GM23338 (cell line): ENCODE results near the gene CENPO. TPM values are rescaled to one million over a fixed set of nuclear protein-coding genes. Genes with fewer than 3 reads are reported as not detected.

Source experiments
- ATAC-seq: fragments of 200-7000 bp; cut with Tn5 transposase; 3 replicates; pipeline ENCODE4 v1.9.1; 2020
- DNase-seq: peaks from one replicate; pipeline ENCODE4 v3.0.0-alpha.2; 2015; ENCODE audit warnings: low spot score
- H2AFZ ChIP-seq: fragments of 200-600 bp; sonication (generic); 2 replicates; pipeline ENCODE4 v1.8.0; 2016; ENCODE audit warnings: antibody characterized with exemption, mild to moderate bottlenecking, moderate library complexity
- H3F3A ChIP-seq: fragments of 200-600 bp; sonication (generic); replicated peaks from 2 replicates; pipeline ENCODE4 v1.8.0; 2017; ENCODE audit warnings: antibody characterized with exemption, mixed run types, low read depth
- H3K27ac ChIP-seq: fragments of 200-600 bp; sonication (generic); 2 replicates; pipeline ENCODE4 v1.6.1; 2016; ENCODE audit warnings: low read depth
- H3K27me3 ChIP-seq: fragments of 200-600 bp; sonication (generic); 2 replicates; pipeline ENCODE4 v1.8.0; 2016; ENCODE audit warnings: mild to moderate bottlenecking, mixed run types, moderate library complexity; ENCODE audit not compliant: insufficient read depth
- H3K36me3 ChIP-seq: fragments of 200-600 bp; sonication (generic); 2 replicates; pipeline ENCODE4 v1.8.0; 2016; ENCODE audit warnings: mild to moderate bottlenecking; ENCODE audit not compliant: insufficient read depth
- H3K4me1 ChIP-seq: fragments of 200-600 bp; sonication (generic); 2 replicates; pipeline ENCODE4 v1.8.0; 2016; ENCODE audit warnings: mild to moderate bottlenecking, moderate library complexity; ENCODE audit not compliant: insufficient read depth
- H3K4me2 ChIP-seq: fragments of 200-600 bp; sonication (generic); 2 replicates; pipeline ENCODE4 v1.7.1; 2017; ENCODE audit warnings: mixed run types
- H3K4me3 ChIP-seq: fragments of 200-600 bp; sonication (generic); 2 replicates; pipeline ENCODE4 v1.6.1; 2016; ENCODE audit warnings: mixed run types
- H3K79me2 ChIP-seq: fragments of 200-600 bp; sonication (generic); replicated peaks from 2 replicates; pipeline ENCODE4 v1.8.0; 2017; ENCODE audit warnings: mild to moderate bottlenecking; ENCODE audit not compliant: insufficient read depth
- H3K9me2 ChIP-seq: fragments of 200-600 bp; sonication (generic); 2 replicates; pipeline ENCODE4 v1.8.0; 2017; ENCODE audit not compliant: insufficient read depth
- H4K20me1 ChIP-seq: fragments of 200-600 bp; sonication (generic); replicated peaks from 2 replicates; pipeline ENCODE4 v1.8.0; 2017; ENCODE audit warnings: mild to moderate bottlenecking; ENCODE audit not compliant: insufficient read depth
- H3K27ac Mint-ChIP-seq: 2 replicates; pipeline ENCODE4 v1.8.0; 2020; ENCODE audit warnings: inconsistent platforms, mild to moderate bottlenecking, moderate library complexity, mixed read lengths
- H3K27me3 Mint-ChIP-seq: 3 replicates; pipeline ENCODE4 v1.8.0; 2022; ENCODE audit warnings: low read depth, mild to moderate bottlenecking, moderate library complexity, mixed read lengths, inconsistent platforms; ENCODE audit not compliant: insufficient read depth, poor library complexity
- H3K36me3 Mint-ChIP-seq: 3 replicates; pipeline ENCODE4 v1.8.0; 2021; ENCODE audit warnings: low read depth, mild to moderate bottlenecking, inconsistent platforms, moderate library complexity, mixed read lengths
- H3K4me1 Mint-ChIP-seq: 3 replicates; pipeline ENCODE4 v1.8.0; 2020; ENCODE audit warnings: mild to moderate bottlenecking, inconsistent platforms, mixed read lengths
- H3K4me3 Mint-ChIP-seq: 3 replicates; pipeline ENCODE4 v1.8.0; 2021; ENCODE audit warnings: moderate library complexity, mild to moderate bottlenecking, inconsistent platforms, mixed read lengths
- H3K9me3 Mint-ChIP-seq: 3 replicates; pipeline ENCODE4 v1.8.0; 2020; ENCODE audit warnings: moderate library complexity, mild to moderate bottlenecking, inconsistent platforms, mixed read lengths
- CREB1 ChIP-seq: fragments of 250-450 bp; sonication (Bioruptor Pico); IDR thresholded peaks from 2 replicates; pipeline ENCODE4 v1.5.0; 2020; ENCODE audit warnings: low read depth, mild to moderate bottlenecking, moderate library complexity
- CTCF ChIP-seq, 2 experiments: fragments of 200-600 bp in 1 of 2; sonication (generic) in 1 of 2; conservative IDR thresholded peaks; 2 replicates each; pipeline versions ENCODE4 v1.5.1 to v1.6.1; 2016 to 2017; ENCODE audit warnings: antibody characterized with exemption in 2 of 2, low read depth in 2 of 2, mild to moderate bottlenecking in 2 of 2, moderate library complexity in 1 of 2
- ETS1 ChIP-seq: IDR thresholded peaks from 2 replicates; pipeline ENCODE4 v1.6.1; 2016; ENCODE audit warnings: antibody characterized with exemption
- EZH2 ChIP-seq: fragments of 200-600 bp; sonication (generic); IDR thresholded peaks from one replicate; pipeline ENCODE4 v1.8.0; 2017; ENCODE audit warnings: antibody characterized with exemption, mild to moderate bottlenecking, low read depth; ENCODE audit not compliant: unreplicated experiment
- EZH2phosphoT487 ChIP-seq: fragments of 200-600 bp; sonication (generic); IDR thresholded peaks from one replicate; pipeline ENCODE4 v1.8.1; 2018; ENCODE audit warnings: antibody characterized with exemption; ENCODE audit not compliant: unreplicated experiment
- JUNB ChIP-seq: IDR thresholded peaks from one replicate; pipeline ENCODE4 v1.6.1; 2016; ENCODE audit warnings: antibody characterized with exemption; ENCODE audit not compliant: unreplicated experiment
- NANOG ChIP-seq: IDR thresholded peaks from 2 replicates; pipeline ENCODE4 v1.6.1; 2016; ENCODE audit warnings: antibody characterized with exemption, borderline replicate concordance
- POLR2AphosphoS5 ChIP-seq: IDR thresholded peaks from 2 replicates; pipeline ENCODE4 v1.6.1; 2016; ENCODE audit warnings: antibody characterized with exemption, low read depth
- STAT1 ChIP-seq: IDR thresholded peaks from one replicate; pipeline ENCODE4 v1.6.1; 2016; ENCODE audit warnings: antibody characterized with exemption; ENCODE audit not compliant: unreplicated experiment
- ZNF114 ChIP-seq: fragments of 250-450 bp; sonication (Bioruptor Pico); IDR thresholded peaks from 2 replicates; pipeline ENCODE4 v1.5.0; 2020; ENCODE audit warnings: mild to moderate bottlenecking, moderate library complexity
- ZNF331 ChIP-seq: fragments of 250-450 bp; sonication (Bioruptor Pico); IDR thresholded peaks from 2 replicates; pipeline ENCODE4 v1.5.0; 2020; ENCODE audit warnings: low read depth, mild to moderate bottlenecking, moderate library complexity
- polyA plus RNA-seq: library from polyadenylated mRNA; unstranded; fragments of >200 nt; fragmentation: Nextera tagmentation; extraction: Ambion mirVana; gene quantifications from 2 replicates; pipeline ENCODE4 v1.2.1, GENCODE V29; 2016
- total RNA-seq: library from RNA; depleted of rRNA; stranded (reverse); fragments of >200 nt; shearing (Covaris generic); gene quantifications from 2 replicates; pipeline ENCODE4 v1.2.3, GENCODE V29; 2014
- TF ChIP-seq, protein P1 (sequence below): fragments of 250-450 bp; sonication (Bioruptor Pico); IDR thresholded peaks from 2 replicates; pipeline ENCODE4 v1.5.0; 2020; ENCODE audit warnings: mild to moderate bottlenecking, moderate library complexity

CENPO gene
- total and polyA plus RNA-seq, 2 experiments from 2014 or later = 27.0 to 44.7 TPM

DNA sequence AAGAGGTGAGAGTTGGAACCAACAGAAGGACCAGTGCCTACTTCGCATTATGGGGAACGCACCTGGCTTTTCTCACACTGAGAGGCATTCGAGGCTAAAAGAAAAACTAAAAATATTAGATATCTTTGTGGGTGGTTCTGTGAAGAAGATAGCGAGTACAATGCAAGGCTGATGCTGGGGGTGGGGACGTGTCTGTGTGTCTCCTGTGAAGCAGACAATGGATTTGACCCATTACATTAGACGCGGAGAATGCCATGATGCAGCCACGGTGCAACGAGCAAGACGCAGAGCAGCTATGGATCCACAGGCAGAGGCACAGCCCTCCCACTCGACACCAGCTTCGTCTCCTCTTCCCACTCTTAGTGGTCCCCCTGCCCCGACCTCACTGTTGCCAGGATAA, 65.8 kb downstream of the CENPO start (continued):
- TF ChIP-seq ETS1 (no peak), STAT1 (no peak), CREB1 (CRISPR knock-in tag) (no peak), NANOG (no peak)

GRCh38 chr2:24859968-24860600, 66.9 kb downstream of the CENPO start:
- H4K20me1 ChIP-seq = no peaks in the 10 kb centered on the region
- Mint-ChIP-seq H3K9me3 (no peaks in the 10 kb centered on the region), H3K4me3 (no peak overlapping the region), H3K27me3 (no peaks in the 10 kb centered on the region), H3K4me1 (no peaks in the 10 kb centered on the region), H3K36me3 (no peaks in the 10 kb centered on the region; the same call in 1 of the 3 replicates), H3K27ac (no peak overlapping the region)
- no peak overlapping the region for H3K4me2 ChIP-seq
- ATAC-seq (no peak), DNase-seq (no peak)
- no peaks in the 10 kb centered on the region for H3K27me3 ChIP-seq
- no peaks in the 10 kb centered on the region for H3K36me3 ChIP-seq
- no peaks in the 10 kb centered on the region for H3F3A ChIP-seq
- H3K9me2 ChIP-seq = no peaks in the 10 kb centered on the region
- no peak overlapping the region for H2AFZ ChIP-seq
- no peaks in the 10 kb centered on the region for H3K79me2 ChIP-seq
- H3K4me3 ChIP-seq = no peak overlapping the region
- no peaks in the 10 kb centered on the region for H3K4me1 ChIP-seq
- no peak overlapping the region for H3K27ac ChIP-seq
- TF ChIP-seq POLR2AphosphoS5 (no peak), EZH2phosphoT487 (no peak), EZH2 (no peak), JUNB (no peak), CREB1 (CRISPR knock-in tag) (no peak), NANOG (no peak), STAT1 (no peak), ZNF331 (CRISPR knock-in tag) (no peak), ZNF114 (CRISPR knock-in tag) (no peak), CTCF (conservative IDR thresholded peaks at IDR 0.05; ENCODE audit: low read depth in 2 of 2) (no peak), ETS1 (no peak)
- TF ChIP-seq, protein P1, sequence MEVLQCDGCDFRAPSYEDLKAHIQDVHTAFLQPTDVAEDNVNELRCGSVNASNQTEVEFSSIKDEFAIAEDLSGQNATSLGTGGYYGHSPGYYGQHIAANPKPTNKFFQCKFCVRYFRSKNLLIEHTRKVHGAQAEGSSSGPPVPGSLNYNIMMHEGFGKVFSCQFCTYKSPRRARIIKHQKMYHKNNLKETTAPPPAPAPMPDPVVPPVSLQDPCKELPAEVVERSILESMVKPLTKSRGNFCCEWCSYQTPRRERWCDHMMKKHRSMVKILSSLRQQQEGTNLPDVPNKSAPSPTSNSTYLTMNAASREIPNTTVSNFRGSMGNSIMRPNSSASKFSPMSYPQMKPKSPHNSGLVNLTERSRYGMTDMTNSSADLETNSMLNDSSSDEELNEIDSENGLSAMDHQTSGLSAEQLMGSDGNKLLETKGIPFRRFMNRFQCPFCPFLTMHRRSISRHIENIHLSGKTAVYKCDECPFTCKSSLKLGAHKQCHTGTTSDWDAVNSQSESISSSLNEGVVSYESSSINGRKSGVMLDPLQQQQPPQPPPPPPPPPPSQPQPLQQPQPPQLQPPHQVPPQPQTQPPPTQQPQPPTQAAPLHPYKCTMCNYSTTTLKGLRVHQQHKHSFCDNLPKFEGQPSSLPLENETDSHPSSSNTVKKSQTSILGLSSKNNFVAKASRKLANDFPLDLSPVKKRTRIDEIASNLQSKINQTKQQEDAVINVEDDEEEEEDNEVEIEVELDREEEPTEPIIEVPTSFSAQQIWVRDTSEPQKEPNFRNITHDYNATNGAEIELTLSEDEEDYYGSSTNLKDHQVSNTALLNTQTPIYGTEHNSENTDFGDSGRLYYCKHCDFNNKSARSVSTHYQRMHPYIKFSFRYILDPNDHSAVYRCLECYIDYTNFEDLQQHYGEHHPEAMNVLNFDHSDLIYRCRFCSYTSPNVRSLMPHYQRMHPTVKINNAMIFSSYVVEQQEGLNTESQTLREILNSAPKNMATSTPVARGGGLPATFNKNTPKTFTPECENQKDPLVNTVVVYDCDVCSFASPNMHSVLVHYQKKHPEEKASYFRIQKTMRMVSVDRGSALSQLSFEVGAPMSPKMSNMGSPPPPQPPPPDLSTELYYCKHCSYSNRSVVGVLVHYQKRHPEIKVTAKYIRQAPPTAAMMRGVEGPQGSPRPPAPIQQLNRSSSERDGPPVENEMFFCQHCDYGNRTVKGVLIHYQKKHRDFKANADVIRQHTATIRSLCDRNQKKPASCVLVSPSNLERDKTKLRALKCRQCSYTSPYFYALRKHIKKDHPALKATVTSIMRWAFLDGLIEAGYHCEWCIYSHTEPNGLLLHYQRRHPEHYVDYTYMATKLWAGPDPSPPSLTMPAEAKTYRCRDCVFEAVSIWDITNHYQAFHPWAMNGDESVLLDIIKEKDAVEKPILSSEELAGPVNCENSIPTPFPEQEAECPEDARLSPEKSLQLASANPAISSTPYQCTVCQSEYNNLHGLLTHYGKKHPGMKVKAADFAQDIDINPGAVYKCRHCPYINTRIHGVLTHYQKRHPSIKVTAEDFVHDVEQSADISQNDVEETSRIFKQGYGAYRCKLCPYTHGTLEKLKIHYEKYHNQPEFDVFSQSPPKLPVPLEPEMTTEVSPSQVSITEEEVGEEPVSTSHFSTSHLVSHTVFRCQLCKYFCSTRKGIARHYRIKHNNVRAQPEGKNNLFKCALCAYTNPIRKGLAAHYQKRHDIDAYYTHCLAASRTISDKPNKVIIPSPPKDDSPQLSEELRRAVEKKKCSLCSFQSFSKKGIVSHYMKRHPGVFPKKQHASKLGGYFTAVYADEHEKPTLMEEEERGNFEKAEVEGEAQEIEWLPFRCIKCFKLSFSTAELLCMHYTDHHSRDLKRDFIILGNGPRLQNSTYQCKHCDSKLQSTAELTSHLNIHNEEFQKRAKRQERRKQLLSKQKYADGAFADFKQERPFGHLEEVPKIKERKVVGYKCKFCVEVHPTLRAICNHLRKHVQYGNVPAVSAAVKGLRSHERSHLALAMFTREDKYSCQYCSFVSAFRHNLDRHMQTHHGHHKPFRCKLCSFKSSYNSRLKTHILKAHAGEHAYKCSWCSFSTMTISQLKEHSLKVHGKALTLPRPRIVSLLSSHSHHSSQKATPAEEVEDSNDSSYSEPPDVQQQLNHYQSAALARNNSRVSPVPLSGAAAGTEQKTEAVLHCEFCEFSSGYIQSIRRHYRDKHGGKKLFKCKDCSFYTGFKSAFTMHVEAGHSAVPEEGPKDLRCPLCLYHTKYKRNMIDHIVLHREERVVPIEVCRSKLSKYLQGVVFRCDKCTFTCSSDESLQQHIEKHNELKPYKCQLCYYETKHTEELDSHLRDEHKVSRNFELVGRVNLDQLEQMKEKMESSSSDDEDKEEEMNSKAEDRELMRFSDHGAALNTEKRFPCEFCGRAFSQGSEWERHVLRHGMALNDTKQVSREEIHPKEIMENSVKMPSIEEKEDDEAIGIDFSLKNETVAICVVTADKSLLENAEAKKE (CRISPR knock-in tag) = no peak
